Lower leg skin (tissue), 4 donors: Measurements from ENCODE around the gene DKKL1. TPM values are rescaled to one million over a fixed set of nuclear protein-coding genes. Genes with fewer than 3 reads are reported as not detected.
"Not testable (repeated sequence)": the region's sequence is repeated elsewhere in the genome, so short reads cannot be mapped to it uniquely, and the experiment has no call there.

Source experiments
- DNase-seq, 2 donors: peaks; one replicate each; pipeline ENCODE4 v3.0.0-alpha.2; 2019; ENCODE audit warnings: low spot score in 2 of 2
- H3K4me3 ChIP-seq: fragments of 200-600 bp; sonication (generic); 2 replicates; pipeline ENCODE4 v1.5.1; 2017; ENCODE audit warnings: mild to moderate bottlenecking, low read depth; ENCODE audit not compliant: poor library complexity, severe bottlenecking
- CTCF ChIP-seq, 3 donors: fragments of 450-650 bp; IDR thresholded peaks; one replicate each; pipeline ENCODE4 v1.5.1; 2016; ENCODE audit warnings: antibody characterized with exemption in 3 of 3, mild to moderate bottlenecking in 3 of 3, moderate library complexity in 2 of 3
- POLR2A ChIP-seq, 2 donors: fragments of 450-650 bp; IDR thresholded peaks; one replicate each; pipeline ENCODE4 v1.6.1; 2016 to 2017; ENCODE audit warnings: antibody characterized with exemption in 2 of 2, mild to moderate bottlenecking in 1 of 2, moderate library complexity in 1 of 2
- WGBS, 2 donors: methylation state at CpG; one replicate each; pipeline ENCODE4 v1.1.5; 2018; 5-methylcytosine and 5-hydroxymethylcytosine counted together
- intact Hi-C: fragments of 100-400 bp; cut with DNase I; formaldehyde crosslinking; loops from one replicate; pipeline ENCODE4 v1.15.0; 2023; ENCODE audit warnings: low total_unique reads
- total RNA-seq, 4 donors: library from RNA; depleted of rRNA; stranded (reverse); fragments of >200 nt; gene quantifications; one replicate each; pipeline ENCODE4 v1.1.0, GENCODE V29; 2016

Gene DKKL1
- total RNA-seq: 1 to 10 TPM in 1 of 4 donors, not detected in 3; 3.0 TPM

DNA sequence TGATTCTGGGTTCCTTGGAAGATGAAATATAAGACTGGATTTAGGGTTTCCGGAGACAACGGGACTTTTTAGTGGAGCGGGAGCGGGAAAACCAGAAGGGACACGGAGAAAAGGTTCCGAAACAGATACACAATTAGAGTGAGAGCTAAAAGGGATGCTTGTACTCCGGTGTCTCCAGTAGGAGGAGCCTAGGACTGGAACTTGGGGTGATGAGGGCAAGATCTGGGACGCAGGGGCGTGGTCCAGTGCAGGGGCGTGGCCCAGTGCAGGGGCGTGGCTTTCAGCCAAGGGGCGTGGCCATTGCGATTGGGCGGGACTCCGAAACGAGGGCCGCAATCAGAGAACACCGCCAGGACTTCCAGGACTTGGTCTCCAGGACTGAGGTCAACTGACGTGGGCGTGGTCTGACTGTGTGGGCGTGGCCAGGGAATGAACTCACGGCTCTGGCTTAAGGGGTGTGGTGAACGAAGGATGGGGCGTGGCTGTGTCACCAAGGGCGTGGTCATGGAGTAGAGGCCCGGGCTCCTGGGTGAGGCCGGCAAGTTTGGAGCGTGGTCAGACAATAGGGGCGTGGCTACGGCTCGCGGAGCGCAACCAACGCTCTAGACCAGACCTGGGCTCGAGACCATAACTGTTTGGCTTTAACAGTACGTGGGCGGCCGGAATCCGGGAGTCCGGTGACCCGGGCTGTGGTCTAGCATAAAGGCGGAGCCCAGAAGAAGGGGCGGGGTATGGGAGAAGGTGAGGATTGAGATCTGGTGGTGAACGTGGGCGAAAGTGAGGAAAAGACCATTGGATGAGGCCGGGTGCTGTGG lies at the start of gene DKKL1:
Gene DKKL1, plus strand, starts transcription at position 610 of the 815 bp plus-strand sequence. Its CDS starts 122 bp downstream, at position 732.
- no peak within 1 kb of the TSS for H3K4me3 ChIP-seq
- intact Hi-C loops: no loop called here
- WGBS, 2 donors: 3% methylated on average over 46 of the region's 46 CpGs
- TF ChIP-seq CTCF (IDR thresholded peaks at IDR 0.05) (no peak), POLR2A (IDR thresholded peaks at IDR 0.05) (no peak)
- peak; percentile 98 to 100 for DNase-seq

DNA sequence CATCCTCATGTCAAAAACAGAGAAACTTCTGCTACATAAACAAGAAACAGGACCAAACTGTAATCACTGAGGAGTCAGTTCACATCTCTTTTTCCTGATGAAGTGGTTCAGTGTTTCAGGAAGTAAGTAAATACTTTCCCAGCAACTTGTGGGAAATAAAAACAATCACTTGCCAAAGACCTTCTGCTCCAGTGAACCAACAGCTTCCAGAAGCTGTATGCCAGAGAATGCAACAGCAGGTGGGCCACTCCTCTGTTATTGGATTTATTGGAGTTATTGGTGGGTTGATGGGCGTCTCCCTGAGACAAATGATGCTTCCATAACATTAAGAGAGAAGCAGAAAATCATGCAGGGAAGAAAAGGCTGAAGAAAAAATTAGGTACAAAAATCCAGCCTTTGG lies 48.6 kb upstream of the DKKL1 start:
- DNase-seq: no peak
- 78 to 82% methylated on average over 1 of the region's 1 CpG for WGBS, 2 donors
- no peak for TF ChIP-seq CTCF (IDR thresholded peaks at IDR 0.05)
- no peak for TF ChIP-seq POLR2A (IDR thresholded peaks at IDR 0.05)
- intact Hi-C loops: no loop called here
- H3K4me3 ChIP-seq: no peak overlapping the region

DNA sequence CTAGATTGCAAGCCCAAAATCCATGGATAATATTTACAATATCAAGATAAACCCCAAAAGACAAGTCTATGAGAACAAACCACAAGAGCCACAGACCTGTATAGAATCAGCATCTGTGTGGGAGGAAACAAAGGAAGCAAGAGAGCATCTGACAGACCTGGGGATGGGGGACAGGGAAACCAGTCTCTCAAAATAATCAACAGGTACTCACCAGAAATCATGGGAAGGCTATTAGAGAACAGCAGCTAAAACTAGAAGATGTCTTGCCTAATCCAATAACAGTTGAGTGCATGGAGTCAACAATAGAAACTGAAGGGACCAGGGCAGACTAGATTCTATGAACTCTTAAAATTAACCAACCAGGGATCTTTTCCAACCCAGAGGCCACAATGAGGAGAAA lies 47.4 kb upstream of the DKKL1 start:
- no peak for TF ChIP-seq POLR2A (IDR thresholded peaks at IDR 0.05)
- no peak for TF ChIP-seq CTCF (IDR thresholded peaks at IDR 0.05)
- no peak overlapping the region for H3K4me3 ChIP-seq
- DNase-seq: no peak
- intact Hi-C loops: no loop called here

DNA sequence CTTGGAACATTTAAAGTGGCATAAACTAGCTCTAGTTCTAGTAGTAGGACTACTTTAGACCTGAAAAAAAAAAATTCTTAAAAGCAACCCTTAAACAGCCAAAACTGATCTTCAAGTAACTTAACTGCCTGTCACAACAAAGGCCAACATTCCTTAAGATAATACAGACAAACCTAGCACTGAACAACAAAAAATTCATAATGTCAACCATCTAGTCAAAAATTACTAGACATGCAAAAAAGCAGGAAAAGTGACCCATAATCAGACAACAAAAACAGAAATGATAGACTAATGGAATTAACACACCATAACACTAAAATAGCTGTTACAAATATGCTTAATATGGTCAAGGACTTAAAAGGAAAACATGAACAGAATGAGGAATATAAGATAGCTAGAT lies 45.4 kb upstream of the DKKL1 start:
- intact Hi-C loops: no loop called here
- no peak for DNase-seq
- TF ChIP-seq CTCF (IDR thresholded peaks at IDR 0.05) (no peak), POLR2A (IDR thresholded peaks at IDR 0.05) (no peak)
- H3K4me3 ChIP-seq: no peak overlapping the region

GRCh38 chr19:49324801-49325576 lies 38.7 kb upstream of the DKKL1 start, which contains the start of gene SLC6A16:
Gene SLC6A16, minus strand, starts transcription at chr19:49325191. Its CDS starts 13,844 bp downstream, at chr19:49311347.
- DNase-seq: no peak
- intact Hi-C loops: loop anchor here (10.0 kb wide), 1 partner anchor 80 kb away; no protein-coding TSS in a partner anchor
- no peak for TF ChIP-seq CTCF (IDR thresholded peaks at IDR 0.05)
- no peak for TF ChIP-seq POLR2A (IDR thresholded peaks at IDR 0.05)
- no peak within 1 kb of the TSS for H3K4me3 ChIP-seq
- 90 to 93% methylated on average over 38 of the region's 38 CpGs for WGBS, 2 donors

DNA sequence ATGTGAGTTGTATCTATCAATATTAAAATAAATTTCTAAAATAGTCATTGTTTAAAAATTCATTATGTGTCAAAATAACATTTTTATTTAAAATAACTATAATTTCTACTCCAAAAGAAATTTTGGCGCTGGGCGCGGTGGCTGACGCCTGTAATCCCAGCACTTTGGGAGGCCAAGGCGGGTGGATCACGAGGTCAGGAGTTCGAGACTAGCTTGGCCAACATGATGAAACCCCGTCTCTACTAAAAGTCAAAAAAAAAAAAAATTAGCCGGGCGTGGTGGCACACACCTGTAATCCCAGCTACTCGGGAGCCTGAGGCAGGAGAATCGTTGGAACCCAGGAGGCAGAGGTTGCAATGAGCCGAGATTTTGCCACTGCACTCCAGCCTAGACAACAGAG lies 37.9 kb upstream of the DKKL1 start:
- H3K4me3 ChIP-seq, DNase-seq: not testable (repeated sequence)
- WGBS, 2 donors: 91 to 93% methylated on average over 13 of the region's 13 CpGs
- intact Hi-C loops: loop anchor here (10.0 kb wide), 1 partner anchor 81 kb away; no protein-coding TSS in a partner anchor
